Fibroblast of villous mesenchyme (primary cell): Measurements from ENCODE around the gene C14orf93. TPM values are rescaled to one million over a fixed set of nuclear protein-coding genes. Genes with fewer than 3 reads are reported as not detected.
"Not testable (repeated sequence)": the region's sequence is repeated elsewhere in the genome, so short reads cannot be mapped to it uniquely, and the experiment has no call there.

ENCODE experiments used
- DNase-seq: peaks from one replicate; pipeline ENCODE4 v3.0.0-alpha.2; 2010; ENCODE audit warnings: low read depth
- H3K4me3 ChIP-seq: 2 replicates; pipeline ENCODE4 v1.5.1; 2011; ENCODE audit warnings: low read depth, mild to moderate bottlenecking, low read length
- total RNA-seq: library from RNA; depleted of rRNA; stranded (reverse); fragments of >200 nt; gene quantifications from 2 replicates; pipeline ENCODE4 v1.2.3, GENCODE V29; 2012
- TF ChIP-seq, protein P1 (sequence below): IDR thresholded peaks from 2 replicates; pipeline ENCODE4 v1.5.1; 2012; ENCODE audit warnings: low read depth, mild to moderate bottlenecking, low read length; ENCODE audit not compliant: insufficient read depth

Gene C14orf93
- total RNA-seq, 1 donor = 4.7 TPM

DNA sequence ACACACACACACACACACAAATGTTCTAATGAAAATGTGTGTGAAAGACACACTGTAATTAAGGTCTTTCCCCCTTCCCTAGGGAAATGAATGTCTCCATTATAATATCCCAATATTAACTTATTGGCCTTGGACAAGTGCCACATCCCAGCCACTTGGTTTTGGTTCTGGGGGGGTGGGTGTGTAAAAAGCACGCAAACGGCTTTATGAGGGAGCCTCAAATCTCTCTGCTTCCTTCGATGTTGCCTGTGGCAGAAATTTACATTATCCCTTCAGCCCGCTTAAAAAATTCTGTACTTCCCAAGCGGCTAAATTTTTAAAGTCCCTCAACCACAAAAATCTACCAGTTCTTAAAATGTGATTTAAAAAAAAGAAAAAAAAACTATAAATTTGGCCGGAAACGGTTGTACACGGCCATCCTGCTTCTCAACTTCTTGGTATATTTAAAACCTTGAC is 432 bp downstream of the C14orf93 start:
- no peak for DNase-seq
- TF ChIP-seq, protein P1, sequence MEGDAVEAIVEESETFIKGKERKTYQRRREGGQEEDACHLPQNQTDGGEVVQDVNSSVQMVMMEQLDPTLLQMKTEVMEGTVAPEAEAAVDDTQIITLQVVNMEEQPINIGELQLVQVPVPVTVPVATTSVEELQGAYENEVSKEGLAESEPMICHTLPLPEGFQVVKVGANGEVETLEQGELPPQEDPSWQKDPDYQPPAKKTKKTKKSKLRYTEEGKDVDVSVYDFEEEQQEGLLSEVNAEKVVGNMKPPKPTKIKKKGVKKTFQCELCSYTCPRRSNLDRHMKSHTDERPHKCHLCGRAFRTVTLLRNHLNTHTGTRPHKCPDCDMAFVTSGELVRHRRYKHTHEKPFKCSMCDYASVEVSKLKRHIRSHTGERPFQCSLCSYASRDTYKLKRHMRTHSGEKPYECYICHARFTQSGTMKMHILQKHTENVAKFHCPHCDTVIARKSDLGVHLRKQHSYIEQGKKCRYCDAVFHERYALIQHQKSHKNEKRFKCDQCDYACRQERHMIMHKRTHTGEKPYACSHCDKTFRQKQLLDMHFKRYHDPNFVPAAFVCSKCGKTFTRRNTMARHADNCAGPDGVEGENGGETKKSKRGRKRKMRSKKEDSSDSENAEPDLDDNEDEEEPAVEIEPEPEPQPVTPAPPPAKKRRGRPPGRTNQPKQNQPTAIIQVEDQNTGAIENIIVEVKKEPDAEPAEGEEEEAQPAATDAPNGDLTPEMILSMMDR = no peak
- peak overlapping the region; percentile 67 for H3K4me3 ChIP-seq

GRCh38 chr14:23008831-23009230 is 1.1 kb downstream of the C14orf93 start:
- TF ChIP-seq, protein P1 = no peak
- H3K4me3 ChIP-seq = no peak overlapping the region
- DNase-seq = peak; percentile 14

DNA sequence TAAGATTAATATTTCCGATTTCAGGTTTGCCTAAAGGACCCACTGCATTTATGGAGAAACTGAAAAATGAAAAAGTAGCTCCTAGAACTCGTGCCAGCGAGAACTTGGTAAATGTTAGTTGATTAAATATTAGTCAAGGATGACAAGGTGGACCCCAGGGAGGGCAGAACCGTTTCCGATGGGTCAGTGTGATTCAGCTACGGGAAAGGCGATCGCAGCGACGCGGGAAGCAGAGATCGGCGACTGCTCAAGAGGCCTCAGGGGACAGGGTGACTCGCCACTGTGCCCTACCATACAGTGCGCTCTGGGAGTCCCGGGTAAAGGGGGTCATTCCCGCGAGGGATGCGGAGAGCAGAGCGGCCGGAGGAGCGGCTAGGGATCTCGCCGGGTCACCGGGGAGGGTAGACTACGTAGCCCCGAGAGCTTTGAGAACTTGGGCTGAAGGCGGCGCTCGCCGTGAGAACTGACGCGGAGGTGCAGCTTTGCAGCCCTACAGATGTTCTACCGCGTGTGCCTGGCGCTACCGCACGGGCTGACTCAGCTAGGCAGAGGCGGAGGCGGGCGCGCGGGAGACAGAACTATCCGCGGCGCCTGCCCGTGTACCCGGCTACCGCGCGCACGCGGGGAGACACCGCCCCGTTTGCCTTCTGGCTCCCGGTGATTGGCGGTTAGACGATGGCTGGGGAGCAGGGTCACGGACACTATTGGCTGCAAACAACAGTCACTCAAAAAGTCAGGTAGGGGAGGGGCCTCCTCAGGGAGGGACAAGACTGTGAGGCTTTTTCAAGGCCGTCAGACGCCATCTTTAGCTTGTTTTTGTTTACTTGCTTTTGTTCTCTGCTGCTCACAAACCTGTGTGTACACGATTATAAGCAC is 3.2 kb downstream of the C14orf93 start:
- TF ChIP-seq, protein P1 = no peak
- peak; percentile 98 for DNase-seq
- H3K4me3 ChIP-seq = peak overlapping the region; percentile 74

DNA sequence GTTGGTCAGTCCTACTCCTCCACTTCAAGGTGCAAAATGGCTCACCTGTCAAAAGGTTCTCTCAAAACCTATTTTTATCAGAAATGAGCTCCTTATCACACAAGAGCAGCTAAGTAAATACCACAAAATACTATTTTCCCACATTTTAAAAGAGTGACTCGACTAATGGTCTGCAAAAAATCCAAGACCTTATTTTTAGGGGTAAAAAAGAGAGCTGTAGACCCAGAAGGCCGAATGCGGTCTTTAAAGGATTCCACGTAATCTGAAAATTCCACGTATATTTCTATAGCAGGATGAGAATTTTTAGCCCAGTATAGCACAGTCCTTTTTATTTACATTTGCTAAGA is 3.8 kb downstream of the C14orf93 start:
- H3K4me3 ChIP-seq = peak overlapping the region; percentile 74
- no peak for DNase-seq
- TF ChIP-seq, protein P1 = no peak

GRCh38 chr14:23005451-23006187 is 4.3 kb downstream of the C14orf93 start:
- TF ChIP-seq, protein P1 = no peak
- H3K4me3 ChIP-seq = no peak overlapping the region
- no peak for DNase-seq

GRCh38 chr14:23004274-23004673 is 5.7 kb downstream of the C14orf93 start:
- not testable (repeated sequence) for DNase-seq, H3K4me3 ChIP-seq

- no peak for DNase-seq
- TF ChIP-seq, protein P1 = no peak
- no peak overlapping the region for H3K4me3 ChIP-seq
These were observed 7.4 kb downstream of the C14orf93 start for GRCh38 chr14:23002592-23002991.
